Smooth muscle cell (in vitro differentiated cells): Measurements from ENCODE around the gene CLDN6. TPM values are rescaled to one million over a fixed set of nuclear protein-coding genes. Genes with fewer than 3 reads are reported as not detected.

ENCODE experiments used
- DNase-seq: peaks from one replicate; lab custom pipeline; 2025; ENCODE audit not compliant: unreplicated experiment; lab: John Stamatoyannopoulos, UW
- H2AFZ ChIP-seq: fragments of 200-600 bp; sonication (generic); 2 replicates; pipeline ENCODE4 v1.6.0; 2016; ENCODE audit warnings: antibody characterized with exemption, low read depth, mild to moderate bottlenecking
- H3F3A ChIP-seq: fragments of 200-600 bp; sonication (generic); 2 replicates; pipeline ENCODE4 v1.6.0; 2017; ENCODE audit warnings: antibody characterized with exemption, low read depth
- H3K27ac ChIP-seq: fragments of 200-600 bp; sonication (generic); 2 replicates; pipeline ENCODE4 v1.5.1; 2016; ENCODE audit warnings: low read depth, mild to moderate bottlenecking
- H3K27me3 ChIP-seq: fragments of 200-600 bp; sonication (generic); 2 replicates; pipeline ENCODE4 v1.6.1; 2016; ENCODE audit warnings: low read depth, mild to moderate bottlenecking
- H3K36me3 ChIP-seq: fragments of 200-600 bp; sonication (generic); 2 replicates; pipeline ENCODE4 v1.5.1; 2016; ENCODE audit warnings: low read depth
- H3K4me1 ChIP-seq: fragments of 200-600 bp; sonication (generic); 2 replicates; pipeline ENCODE4 v1.5.1; 2016; ENCODE audit warnings: low read depth
- H3K4me2 ChIP-seq: fragments of 200-600 bp; sonication (generic); 2 replicates; pipeline ENCODE4 v1.6.0; 2016; ENCODE audit warnings: mild to moderate bottlenecking
- H3K4me3 ChIP-seq: fragments of 200-600 bp; sonication (generic); 2 replicates; pipeline ENCODE4 v1.5.1; 2016; ENCODE audit warnings: mild to moderate bottlenecking
- H3K79me2 ChIP-seq: fragments of 200-600 bp; sonication (generic); 2 replicates; pipeline ENCODE4 v1.6.0; 2016; ENCODE audit warnings: low read depth, mild to moderate bottlenecking
- H3K9ac ChIP-seq: fragments of 200-600 bp; sonication (generic); 2 replicates; pipeline ENCODE4 v1.6.0; 2016; ENCODE audit warnings: low read depth
- H3K9me3 ChIP-seq: fragments of 200-600 bp; sonication (generic); replicated peaks from 2 replicates; pipeline ENCODE4 v1.5.1; 2016; ENCODE audit warnings: low read depth
- H4K20me1 ChIP-seq: fragments of 200-600 bp; sonication (generic); 2 replicates; pipeline ENCODE4 v1.6.0; 2016; ENCODE audit warnings: low read depth
- WGBS: methylation state at CpG from one replicate; pipeline ENCODE4 v1.1.7; 2016; ENCODE audit warnings: low lambda C conversion rate; 5-methylcytosine and 5-hydroxymethylcytosine counted together
- polyA plus RNA-seq: library from polyadenylated mRNA; unstranded; fragments of >200 nt; fragmentation: Nextera tagmentation; extraction: Ambion mirVana; gene quantifications from 2 replicates; pipeline ENCODE4 v1.2.1, GENCODE V29; 2016
- total RNA-seq: library from RNA; depleted of rRNA; stranded (reverse); fragments of >200 nt; gene quantifications from 2 replicates; pipeline ENCODE4 v1.2.3, GENCODE V29; 2014
- TF ChIP-seq, protein P1 (sequence below): fragments of 200-600 bp; sonication (generic); IDR thresholded peaks from 2 replicates; pipeline ENCODE4 v1.5.1; 2017; ENCODE audit warnings: borderline replicate concordance, mild to moderate bottlenecking, antibody characterized with exemption; ENCODE audit not compliant: insufficient read depth, poor library complexity, severe bottlenecking

CLDN6 gene
- total and polyA plus RNA-seq, 2 experiments from 2014 or later = 55.4 to 113 TPM

- Histone ChIP-seq H3K27ac (no peak overlapping the region), H3F3A (no peaks in the 10 kb centered on the region), H3K4me3 (peak overlapping the region; percentile 63), H2AFZ (peak overlapping the region; percentile 84), H3K9me3 (no peaks in the 10 kb centered on the region), H3K9ac (no peak overlapping the region), H3K4me2 (peak overlapping the region; percentile 98), H3K4me1 (no peaks in the 10 kb centered on the region), H3K27me3 (peaks cover 31% of the 10 kb centered on the region), H3K36me3 (no peaks in the 10 kb centered on the region), H3K79me2 (no peaks in the 10 kb centered on the region), H4K20me1 (peaks cover 11% of the 10 kb centered on the region)
- TF ChIP-seq, protein P1, sequence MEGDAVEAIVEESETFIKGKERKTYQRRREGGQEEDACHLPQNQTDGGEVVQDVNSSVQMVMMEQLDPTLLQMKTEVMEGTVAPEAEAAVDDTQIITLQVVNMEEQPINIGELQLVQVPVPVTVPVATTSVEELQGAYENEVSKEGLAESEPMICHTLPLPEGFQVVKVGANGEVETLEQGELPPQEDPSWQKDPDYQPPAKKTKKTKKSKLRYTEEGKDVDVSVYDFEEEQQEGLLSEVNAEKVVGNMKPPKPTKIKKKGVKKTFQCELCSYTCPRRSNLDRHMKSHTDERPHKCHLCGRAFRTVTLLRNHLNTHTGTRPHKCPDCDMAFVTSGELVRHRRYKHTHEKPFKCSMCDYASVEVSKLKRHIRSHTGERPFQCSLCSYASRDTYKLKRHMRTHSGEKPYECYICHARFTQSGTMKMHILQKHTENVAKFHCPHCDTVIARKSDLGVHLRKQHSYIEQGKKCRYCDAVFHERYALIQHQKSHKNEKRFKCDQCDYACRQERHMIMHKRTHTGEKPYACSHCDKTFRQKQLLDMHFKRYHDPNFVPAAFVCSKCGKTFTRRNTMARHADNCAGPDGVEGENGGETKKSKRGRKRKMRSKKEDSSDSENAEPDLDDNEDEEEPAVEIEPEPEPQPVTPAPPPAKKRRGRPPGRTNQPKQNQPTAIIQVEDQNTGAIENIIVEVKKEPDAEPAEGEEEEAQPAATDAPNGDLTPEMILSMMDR = peak; percentile 45
- 3% methylated on average over 68 of the region's 83 CpGs for WGBS
- peak; percentile 10 for DNase-seq
These were observed 48.1 kb downstream of the CLDN6 start for GRCh38 chr16:2969545-2970521.

DNA sequence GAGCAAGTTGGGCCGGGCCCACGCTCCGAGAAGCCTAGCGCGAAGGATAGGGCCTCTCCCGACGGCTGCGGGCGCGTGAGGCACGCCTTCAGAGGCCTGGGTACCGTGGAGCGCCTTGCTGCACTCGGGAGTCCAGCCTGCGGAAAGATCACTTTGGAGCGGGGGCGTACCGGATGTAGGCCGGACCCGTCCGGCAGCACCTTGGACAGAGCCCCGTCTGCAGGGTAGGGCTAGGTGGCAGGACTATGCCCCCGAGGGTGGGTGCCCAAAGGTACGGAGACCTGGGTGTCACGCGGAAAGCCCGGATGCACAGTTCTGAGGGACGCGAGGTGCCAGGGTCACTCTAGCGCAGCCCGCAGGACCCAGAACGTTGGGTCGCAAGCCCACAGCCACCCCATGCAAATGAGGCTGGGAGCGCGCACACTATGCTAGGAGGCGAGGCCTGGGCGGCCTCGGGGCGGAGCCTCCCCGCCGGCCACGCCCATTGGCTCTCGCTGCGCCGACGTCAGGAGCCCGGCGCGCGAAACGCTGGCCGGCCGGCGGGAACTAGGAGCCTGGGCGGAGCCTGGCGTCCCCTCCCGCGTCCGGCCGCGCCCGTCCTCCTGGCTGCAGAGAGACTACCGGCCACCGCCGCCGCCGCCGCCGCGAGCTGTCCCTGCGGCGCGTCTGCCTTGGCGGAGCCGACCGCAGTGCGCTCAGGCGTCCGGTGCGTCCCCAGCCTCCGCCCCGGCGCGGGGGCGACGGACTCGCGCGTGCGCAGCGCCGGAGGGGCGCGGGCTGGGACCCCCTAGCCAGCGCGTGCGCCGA lies 49.0 kb downstream of the CLDN6 start, which contains the start of gene PAQR4:
Gene PAQR4, plus strand, starts transcription at position 611 of the 807 bp plus-strand sequence. CDS start 327 bp downstream, outside the sequence.
- Histone ChIP-seq H3K9ac (no peak within 1 kb of the TSS), H3K4me1 (peaks cover 8% of the 10 kb centered on the region), H2AFZ (peak within 1 kb of the TSS; percentile 84), H4K20me1 (peaks cover 11% of the 10 kb centered on the region), H3K27me3 (peaks cover 40% of the 10 kb centered on the region), H3K4me3 (peak within 1 kb of the TSS; percentile 63), H3F3A (no peaks in the 10 kb centered on the region), H3K36me3 (no peaks in the 10 kb centered on the region), H3K4me2 (peak within 1 kb of the TSS; percentile 98), H3K9me3 (no peaks in the 10 kb centered on the region), H3K27ac (no peak within 1 kb of the TSS), H3K79me2 (no peaks in the 10 kb centered on the region)
- 2% methylated on average over 89 of the region's 98 CpGs for WGBS
- DNase-seq = peak; percentile 90
- TF ChIP-seq, protein P1 = no peak

- H3K4me3 ChIP-seq = peak overlapping the region; percentile 63
- H3K9me3 ChIP-seq = no peaks in the 10 kb centered on the region
- no peak overlapping the region for H3K9ac ChIP-seq
- H3K4me2 ChIP-seq = peak overlapping the region; percentile 98
- H3F3A ChIP-seq = no peaks in the 10 kb centered on the region
- no peaks in the 10 kb centered on the region for H3K79me2 ChIP-seq
- H2AFZ ChIP-seq = no peak overlapping the region
- H3K36me3 ChIP-seq = no peaks in the 10 kb centered on the region
- H3K27ac ChIP-seq = no peak overlapping the region
- TF ChIP-seq, protein P1 = no peak
- H4K20me1 ChIP-seq = peaks cover 11% of the 10 kb centered on the region
- 63% methylated on average over 12 of the region's 18 CpGs for WGBS
- DNase-seq = no peak
- H3K27me3 ChIP-seq = peaks cover 46% of the 10 kb centered on the region
- peaks cover 13% of the 10 kb centered on the region for H3K4me1 ChIP-seq
These were observed 49.6 kb downstream of the CLDN6 start for GRCh38 chr16:2968368-2968737.
